GM19324 (cell line): ENCODE results near the gene DCP1B.
A peak's percentile ranks its signal among the peaks of the same experiment; 100 is the strongest.

ENCODE experiments used
- ATAC-seq: cut with Tn5 transposase; IDR thresholded peaks from one replicate; pipeline ENCODE4 v1.9.1; 2021; ENCODE audit warnings: mild to moderate bottlenecking, moderate library complexity; ENCODE audit not compliant: unreplicated experiment, low FRiP score

DCP1B gene

DNA sequence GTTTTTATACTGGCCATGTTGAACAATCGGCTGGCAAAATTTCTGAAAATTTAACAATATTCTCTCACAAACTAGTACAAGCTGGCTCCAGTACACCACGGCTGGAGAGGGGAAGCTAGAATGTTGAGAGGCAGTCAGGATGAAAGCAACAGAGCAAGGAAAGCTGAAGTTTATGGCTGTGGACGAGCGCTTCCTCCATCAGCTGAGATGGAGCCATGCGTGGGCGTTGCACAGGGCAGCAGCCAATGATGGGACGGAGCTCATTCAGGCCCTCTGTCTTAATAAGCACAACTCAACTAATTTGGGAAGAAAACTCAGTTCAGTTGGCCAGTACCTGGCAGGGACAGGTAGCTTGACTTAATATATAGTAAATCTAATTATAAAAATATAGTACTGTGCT lies 14.1 kb upstream of the DCP1B start:
- ATAC-seq: no peak

DNA sequence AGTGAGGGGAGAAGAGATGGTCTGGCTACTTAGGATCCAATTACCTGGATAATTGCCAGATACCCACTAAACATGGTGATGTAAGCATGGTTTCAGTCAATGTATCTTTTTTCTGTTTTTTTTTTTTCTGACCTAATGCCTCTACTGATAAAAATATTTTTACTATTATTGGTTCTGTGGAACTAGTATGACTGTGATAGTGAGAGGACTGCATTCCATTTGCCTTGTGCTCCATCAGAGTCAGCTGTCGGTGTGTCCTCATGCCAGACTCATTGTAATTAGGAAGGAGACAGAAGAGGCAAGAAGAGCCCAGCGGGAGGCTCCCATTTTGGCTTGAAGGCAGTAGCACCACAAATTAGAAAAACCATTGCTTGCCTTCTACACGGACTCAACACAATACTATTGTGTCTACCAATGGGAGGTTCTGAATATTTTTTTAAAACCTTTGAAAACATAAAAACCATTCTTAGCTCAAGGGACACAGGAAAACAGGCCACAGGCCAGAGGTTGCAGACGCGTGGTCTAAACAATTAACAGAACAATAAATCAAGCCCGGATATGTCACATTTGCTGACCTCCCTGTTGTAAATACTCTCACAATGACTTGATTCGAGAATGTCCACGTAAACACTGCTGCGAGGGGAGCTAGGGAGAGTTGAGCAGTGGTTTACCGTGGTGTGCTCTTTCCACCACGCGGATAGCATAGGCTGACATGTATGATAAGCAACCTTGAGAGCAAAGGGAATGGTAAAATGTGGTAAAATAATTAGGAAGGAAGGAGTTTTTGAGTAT lies 13.5 kb upstream of the DCP1B start:
- ATAC-seq: no peak

DNA sequence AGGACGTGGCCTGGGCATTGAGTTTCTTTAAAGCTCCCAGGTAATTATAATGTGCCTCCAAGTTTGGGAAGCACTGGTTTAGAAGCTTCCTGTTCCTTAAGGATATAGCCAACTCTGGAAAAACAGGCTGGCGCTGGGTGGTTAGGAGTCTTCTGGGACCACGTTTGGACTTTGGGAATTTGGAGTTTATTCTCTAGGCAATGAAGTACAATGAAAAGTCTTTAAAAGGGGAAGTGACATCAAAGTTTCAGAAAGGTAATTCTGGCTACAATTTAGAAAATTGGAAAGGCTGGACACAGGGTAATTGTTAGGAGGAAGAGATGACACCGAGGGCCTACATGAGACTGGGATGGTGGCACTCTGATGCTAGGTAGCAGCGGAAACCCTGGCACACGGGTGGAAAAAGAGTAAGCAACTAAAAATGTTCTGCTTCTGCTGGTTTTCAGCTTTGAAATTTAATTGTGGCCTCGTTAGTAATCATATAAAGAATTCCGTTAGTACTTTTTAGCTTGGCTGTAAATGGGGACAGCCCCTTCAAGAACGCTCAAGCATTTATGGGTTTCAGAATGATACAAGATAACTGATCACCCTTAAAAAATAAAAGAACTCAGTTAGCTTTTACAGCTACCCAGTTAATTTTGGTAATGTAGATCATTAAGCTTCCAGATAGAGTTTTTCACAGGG lies 12.7 kb upstream of the DCP1B start:
- no peak for ATAC-seq

DNA sequence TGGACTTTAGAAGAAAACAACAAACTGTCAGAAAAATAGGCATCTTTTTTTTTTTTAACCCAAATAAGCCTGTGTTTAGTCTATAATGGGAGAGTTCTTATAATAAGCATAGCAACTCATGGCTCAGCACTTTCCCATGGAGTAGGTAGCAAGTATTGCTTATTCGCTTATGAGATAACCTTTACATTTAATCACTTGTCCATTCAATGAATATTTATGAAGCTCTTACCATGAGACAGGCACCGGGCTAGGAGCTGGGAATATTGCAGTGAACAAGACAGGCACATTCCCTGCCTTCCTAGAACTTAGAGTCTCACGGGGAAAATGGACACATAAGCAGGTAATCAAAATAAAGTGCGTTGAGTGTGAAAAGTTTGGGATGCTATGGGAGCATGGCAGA lies 10.0 kb upstream of the DCP1B start:
- ATAC-seq: no peak

DNA sequence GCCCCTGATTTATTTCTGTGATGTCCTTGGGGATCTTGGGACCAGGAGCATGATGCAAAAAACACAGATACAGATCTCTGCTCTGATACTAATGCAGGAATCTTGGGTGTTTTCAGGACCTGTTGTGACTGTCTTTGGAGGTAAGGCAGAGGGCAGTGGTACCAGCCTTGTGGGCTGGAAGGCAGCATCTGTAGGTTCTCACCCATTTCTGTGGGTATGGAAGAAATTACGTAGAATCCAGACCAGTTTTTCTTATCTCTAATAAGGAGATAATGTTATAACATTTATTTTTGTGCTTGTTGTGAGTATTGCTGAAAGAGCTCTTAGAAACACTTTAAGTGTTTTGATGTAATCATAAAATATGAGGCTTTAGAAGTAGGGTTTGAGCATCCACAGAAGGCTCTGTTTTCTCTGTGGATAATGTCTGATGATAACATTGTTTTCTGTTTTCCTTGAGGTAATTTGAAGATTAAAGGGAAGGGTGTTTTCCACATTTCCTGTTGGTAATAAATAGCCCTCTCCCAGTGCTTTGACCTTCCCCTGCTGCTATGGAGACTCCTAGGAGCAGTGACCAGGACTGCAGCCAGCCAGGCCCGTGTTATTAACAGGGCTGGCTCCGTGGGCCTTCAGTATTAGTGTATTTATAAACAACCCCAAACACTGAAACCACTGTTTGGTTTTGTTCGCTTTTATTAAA lies 9.4 kb upstream of the DCP1B start:
- ATAC-seq: no peak

DNA sequence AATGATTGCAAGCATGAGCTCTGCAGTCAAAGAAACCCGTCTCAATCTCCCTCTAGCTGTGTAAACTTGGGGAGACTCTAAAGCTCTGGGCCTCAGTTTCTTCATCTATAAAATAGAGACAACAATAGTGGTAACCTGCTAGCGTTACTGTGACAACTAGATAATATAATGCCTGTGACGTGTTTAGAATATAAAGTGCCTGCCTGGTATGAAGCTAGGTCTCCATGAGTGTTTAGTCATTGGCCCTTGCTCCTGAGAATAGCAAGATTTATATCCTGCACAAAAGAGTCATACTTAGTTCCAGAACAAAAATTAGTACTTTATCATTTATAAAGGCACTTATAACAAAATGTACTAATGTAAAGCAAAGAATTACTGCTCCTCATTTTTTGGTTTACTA lies 8.8 kb upstream of the DCP1B start:
- ATAC-seq: no peak

DNA sequence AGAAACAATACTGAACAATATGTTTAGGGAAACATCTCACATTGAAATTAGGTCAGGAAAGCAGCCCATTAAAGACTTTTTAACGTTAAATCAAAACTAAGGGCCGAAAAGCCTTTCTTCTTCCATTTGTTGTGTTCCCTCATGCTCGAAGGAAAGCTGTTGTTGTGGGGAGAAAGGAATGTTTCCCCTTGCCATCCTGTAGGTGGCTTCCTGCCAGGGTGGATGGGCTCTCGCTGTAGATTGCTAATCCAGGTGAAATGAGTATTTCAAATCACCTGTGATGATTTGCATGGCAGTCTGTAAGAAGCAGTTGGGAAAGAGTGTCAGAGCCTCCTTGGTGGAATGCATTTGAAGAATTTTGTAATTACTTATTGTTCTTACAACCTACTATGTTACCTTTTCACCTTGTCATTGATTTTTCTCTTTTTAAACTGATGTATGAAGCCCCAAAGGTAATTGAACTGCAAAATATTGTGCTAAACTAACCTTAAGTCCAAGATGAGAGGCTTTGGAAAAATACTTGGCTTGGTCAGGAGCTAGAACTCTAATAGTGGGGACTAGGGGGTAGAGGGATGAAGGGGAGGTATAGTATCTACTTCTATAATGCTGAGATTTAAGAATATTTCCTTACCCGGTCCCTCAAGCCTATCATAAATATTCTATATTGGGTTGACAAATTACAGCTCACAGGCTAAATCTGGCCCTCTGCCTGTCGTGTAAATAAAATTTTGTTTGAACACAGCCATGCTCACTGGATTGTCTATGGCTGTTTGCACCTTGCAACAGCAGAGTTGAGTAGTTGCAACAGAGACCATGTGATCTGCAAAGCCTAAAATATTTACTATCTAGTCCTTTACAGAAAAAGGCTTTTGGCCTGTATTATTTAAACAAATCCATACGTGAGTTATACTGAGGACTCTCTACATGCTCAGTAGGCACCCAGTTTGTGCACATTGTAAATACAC lies 7.7 kb upstream of the DCP1B start:
- ATAC-seq: no peak

DNA sequence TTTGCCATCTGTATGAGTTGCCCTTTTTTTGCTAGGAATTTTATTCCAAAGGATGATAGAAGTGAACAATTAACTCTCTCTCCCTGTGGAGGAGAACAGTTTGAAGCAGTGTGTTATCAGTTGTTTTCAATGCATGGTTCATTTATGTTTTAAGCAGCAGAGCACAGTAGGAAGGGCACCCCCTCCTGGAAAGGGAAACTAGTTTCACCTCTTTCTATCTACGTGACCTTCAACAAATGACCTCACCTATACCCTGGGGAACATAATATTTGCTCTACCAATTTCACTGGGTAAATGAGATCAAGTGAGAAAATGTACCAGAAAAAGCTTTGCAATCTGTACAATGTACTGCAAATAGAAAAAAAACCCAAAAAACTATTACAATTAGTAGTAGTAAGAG lies 5.4 kb upstream of the DCP1B start:
- no peak for ATAC-seq

DNA sequence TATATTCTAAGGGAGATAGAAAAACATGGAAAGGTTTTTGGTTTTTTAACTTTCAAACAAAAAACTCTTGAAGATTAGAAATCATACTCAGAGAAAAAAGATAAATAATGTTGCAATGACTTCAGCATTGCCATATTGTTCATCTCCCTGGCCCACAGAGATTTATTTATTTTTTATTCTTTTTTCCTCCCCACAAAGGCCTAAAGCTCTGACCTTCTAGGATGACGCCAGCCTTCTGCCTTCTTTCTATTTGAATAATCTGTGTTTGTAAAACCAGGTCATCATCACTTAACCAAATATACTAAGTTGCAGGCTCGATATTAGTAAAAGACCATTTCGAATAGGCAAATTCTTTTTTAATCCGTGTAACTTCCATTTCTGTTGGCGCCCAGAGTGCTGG lies 4.4 kb upstream of the DCP1B start:
- no peak for ATAC-seq

DNA sequence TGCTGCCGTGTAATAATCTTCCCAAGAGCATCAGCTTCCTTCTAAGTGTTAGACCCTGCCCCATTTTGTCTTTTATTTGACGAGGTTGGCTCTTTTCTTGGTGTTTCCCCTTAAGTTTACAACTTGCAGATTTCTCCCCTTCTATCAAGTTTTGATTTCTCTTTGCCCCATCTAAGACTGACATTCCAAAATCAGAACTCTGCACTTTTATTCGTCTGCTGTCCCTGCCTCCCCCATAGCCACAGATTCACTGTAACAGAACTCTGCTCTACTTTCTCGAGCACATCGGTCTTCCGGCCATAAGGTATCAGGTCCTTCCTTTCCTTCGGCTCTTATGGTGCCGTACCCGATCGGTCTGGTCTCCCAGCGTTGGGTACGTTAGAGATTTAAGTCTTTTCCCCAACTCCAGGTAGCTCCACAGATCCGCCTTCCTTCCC lies 563 bp downstream of the DCP1B start:
- peak; percentile 12 for ATAC-seq

DNA sequence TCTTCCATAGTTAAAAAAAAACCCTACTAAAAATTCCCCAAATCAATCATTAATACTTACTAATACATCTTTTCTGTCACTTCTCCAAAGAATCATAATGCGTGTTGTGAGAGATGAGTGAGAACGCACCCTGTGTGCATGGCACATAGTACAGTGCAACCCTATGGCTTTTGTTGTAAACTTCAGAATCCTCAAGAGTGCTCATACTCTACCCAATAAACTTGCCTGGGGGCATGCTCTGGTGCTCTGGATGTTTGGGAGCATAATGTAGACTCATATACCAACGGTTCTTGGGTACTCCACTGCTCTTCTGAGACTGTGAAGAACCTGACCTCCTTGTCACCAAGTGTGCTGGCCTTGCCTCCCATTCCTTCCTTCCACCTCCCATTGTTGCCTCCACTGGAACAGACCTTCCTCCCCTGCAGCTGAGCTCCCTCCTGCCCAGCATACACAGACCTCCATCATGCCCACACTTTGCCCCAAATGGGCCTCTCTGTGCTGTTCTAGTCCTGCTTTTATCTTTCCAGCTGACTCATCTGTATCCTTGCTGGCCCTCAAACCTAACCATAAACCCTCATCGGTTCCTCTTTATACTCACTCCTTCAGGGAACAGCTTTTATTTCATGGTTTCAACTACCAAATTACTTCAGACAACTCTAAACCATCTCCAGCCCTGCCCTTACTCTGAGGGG lies 8.9 kb downstream of the DCP1B start:
- no peak for ATAC-seq

DNA sequence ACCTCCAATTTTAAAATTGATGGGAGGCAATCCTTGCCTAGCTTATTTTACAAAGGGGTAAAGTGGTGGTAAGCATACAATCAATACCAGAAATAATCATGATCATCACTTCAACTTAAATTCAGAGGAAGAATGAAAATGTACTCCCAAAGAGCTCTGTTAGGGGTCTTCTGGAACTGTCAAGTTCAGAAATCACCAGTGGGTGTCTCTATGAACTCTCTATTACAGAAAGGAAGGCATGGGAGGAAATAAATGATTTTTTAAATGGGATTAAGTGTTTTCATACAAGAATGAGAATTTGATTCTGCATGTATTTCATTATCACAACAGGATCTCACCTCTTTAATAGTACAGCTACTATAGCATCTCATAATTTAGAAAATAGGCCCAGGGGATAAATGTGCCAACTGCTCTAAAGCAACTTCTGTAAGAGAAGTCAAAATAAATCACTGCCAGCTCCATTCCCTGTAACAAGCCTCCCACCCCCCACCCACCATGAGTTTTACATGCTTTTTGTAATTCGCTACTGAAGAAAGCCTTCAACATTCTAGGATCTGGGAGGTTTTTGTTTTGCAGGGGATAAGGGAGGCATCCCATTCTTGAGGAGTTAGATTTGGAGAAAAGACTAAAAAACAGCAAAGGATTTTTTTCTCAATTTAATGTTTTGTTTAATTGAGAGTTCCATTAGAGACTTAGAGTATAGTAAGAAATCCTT lies 9.7 kb downstream of the DCP1B start:
- ATAC-seq: no peak

DNA sequence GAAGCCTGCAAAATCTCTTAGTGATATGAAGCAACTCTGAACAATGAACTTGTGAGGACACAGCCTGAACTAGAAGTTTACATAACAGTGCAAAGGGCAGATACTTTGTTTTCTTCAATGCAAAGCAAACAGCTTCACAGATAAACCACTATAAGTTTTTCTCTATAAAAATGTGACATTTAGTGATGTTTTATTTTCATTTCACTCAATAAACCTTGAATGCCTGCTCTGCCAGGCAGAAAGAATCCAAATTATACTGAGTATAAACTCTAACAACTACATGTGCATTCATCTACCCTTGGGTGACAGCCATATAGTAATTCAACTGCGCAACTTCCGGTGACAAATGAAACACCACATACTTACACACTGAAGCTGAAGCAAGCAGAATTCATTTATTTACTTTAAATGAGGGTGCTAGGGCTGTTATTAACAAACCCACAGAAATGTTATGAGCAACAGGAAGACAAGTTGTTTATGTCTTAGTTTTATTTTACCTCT lies 10.3 kb downstream of the DCP1B start:
- ATAC-seq: no peak

DNA sequence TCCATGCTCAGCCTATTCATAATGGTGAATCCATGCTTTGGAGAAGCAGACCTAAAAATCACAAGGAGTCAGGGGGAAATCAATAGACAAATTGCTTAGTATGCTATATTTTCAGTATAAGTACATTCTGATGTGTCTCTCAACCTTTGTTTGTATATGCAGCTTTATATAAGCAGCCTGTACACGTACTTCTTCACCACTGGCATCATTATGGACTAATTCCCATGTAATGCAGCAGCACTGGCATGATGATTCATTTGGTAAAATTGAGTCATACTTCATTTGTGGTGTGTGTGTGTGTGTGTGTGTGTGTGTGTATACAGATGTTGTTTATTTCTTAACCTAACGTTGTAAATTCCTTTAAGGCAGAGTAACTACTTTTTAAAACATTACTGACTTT lies 10.9 kb downstream of the DCP1B start:
- ATAC-seq: no peak

DNA sequence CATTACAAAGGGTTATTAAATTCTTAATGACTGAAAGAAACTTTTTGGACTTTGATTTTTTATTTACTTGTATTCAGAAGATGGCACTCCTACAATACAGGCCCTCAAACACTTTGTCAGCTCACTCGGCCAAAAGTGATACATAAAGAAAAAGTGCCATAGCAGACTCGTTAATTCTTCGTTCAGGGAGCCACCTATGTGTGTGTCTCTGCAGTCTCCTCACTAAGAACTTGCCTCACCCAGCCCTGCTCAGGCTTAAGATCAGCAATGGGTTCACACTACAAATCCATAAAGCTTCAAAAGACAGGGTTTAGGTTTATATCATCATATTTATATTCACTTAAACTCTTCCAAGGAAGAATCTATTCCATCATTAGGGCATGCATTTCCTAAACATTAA lies 11.5 kb downstream of the DCP1B start:
- ATAC-seq: no peak

DNA sequence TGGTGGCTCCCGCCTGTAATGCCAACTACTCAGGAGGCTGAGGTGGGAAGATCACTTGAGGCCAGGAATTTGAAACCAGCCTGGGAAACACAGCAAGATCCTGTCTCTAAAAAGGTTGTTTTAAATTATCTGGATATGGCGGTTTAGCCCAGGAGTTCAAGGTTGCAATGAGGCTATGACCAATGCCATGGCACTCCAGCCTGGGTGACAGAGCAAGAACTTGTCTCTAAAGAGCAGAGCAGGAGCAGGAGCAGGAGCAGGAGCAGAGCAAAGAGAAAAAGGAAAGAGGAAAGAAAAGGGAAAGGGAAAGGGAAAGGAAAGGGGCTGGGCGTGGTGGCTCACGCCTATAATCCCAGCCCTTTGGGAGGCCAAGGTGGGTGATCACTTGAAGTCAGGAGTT lies 15.1 kb downstream of the DCP1B start:
- ATAC-seq: no peak

DNA sequence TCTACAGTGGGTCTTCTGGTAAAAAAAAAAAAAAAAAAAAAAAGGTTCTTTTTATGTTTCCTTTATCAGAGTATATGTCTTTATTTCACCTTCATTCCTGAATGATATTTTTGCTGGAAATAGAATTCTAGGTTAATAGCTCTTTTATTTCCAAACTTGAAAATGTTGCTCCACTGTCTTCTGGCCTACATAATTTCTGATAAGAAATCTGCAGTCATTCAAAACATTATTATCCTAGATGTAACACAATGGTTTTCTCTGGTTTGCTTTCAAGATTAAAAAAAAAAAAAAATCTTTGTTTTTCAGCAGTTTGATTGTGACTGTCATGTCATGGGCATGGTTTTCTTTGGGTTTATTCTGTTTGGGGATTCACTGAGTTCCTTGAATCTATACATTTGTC lies 19.5 kb downstream of the DCP1B start:
- ATAC-seq: no peak

DNA sequence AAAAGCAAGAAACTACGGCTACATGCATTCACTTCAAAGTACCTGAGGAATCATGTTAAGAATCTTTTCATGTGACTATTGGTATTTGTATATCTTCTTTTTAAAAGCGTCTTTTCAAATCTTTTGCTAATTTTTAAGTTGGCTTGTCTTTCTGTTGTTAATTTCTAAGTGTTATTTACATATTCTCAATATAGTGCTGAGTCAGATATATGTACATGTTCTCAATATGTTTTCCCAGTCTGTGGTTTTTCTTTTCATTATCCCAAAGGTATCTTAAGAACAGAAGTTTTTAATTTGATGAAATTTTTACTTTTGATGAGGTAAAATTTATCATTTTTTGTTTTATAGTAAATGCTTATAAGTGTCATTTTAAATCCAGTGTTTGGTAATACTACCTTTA lies 24.0 kb downstream of the DCP1B start:
- no peak for ATAC-seq
